Right lobe of liver (tissue), 6 donors: ENCODE results near the gene MXD4. TPM values are rescaled to one million over a fixed set of nuclear protein-coding genes. Genes with fewer than 3 reads are reported as not detected.
"Not testable (repeated sequence)": the region's sequence is repeated elsewhere in the genome, so short reads cannot be mapped to it uniquely, and the experiment has no call there.

Experiments used
- ATAC-seq, 4 donors: fragments of 200-7000 bp; cut with Tn5 transposase; one replicate each; pipeline ENCODE4 v1.9.1; 2020; ENCODE audit warnings: mild to moderate bottlenecking in 4 of 4, moderate library complexity in 4 of 4
- DNase-seq, 3 donors: peaks; one replicate each; pipeline ENCODE4 v3.0.0-alpha.2; 2020
- H3K27ac ChIP-seq, 3 donors: fragments of 200-600 bp; one replicate each; pipeline ENCODE4 v1.8.0; 2022
- H3K27me3 ChIP-seq, 2 donors: fragments of 200-600 bp; one replicate each; pipeline ENCODE4 v1.8.0; 2022
- H3K36me3 ChIP-seq, 4 donors: fragments of 200-600 bp; sonication (generic) in 1 of 4; one replicate each; pipeline versions ENCODE4 v1.5.1 to v1.8.0; 2017 to 2022; ENCODE audit warnings: control low read depth in 1 of 4
- H3K4me1 ChIP-seq, 4 donors: fragments of 200-600 bp; sonication (generic) in 1 of 4; one replicate each; pipeline versions ENCODE4 v1.5.1 to v1.8.0; 2017 to 2022; ENCODE audit warnings: control low read depth in 1 of 4
- H3K4me3 ChIP-seq, 3 donors: fragments of 200-600 bp; one replicate each; pipeline ENCODE4 v1.8.0; 2022
- H3K9me3 ChIP-seq, 4 donors: fragments of 200-600 bp; sonication (generic) in 1 of 4; one replicate each; pipeline versions ENCODE4 v1.5.1 to v1.8.0; 2017 to 2022; ENCODE audit warnings: control low read depth in 1 of 4
- POLR2A ChIP-seq: fragments of 450-650 bp; IDR thresholded peaks from one replicate; pipeline ENCODE4 v1.6.1; 2017; ENCODE audit warnings: antibody characterized with exemption, mild to moderate bottlenecking
- WGBS: methylation state at CpG from one replicate; pipeline ENCODE4 v1.1.6; 2018; ENCODE audit warnings: low coverage, low lambda C conversion rate; ENCODE audit not compliant: insufficient coverage; ENCODE audit errors: missing lambda C conversion rate; 5-methylcytosine and 5-hydroxymethylcytosine counted together
- intact Hi-C, 2 donors: fragments of 100-400 bp; cut with DNase I; formaldehyde crosslinking; loops; one replicate each; pipeline versions ENCODE4 v1.11.2 to v1.14.1; 2022
- total RNA-seq, 6 experiments: library from RNA; depleted of rRNA in 2 of 6; stranded (reverse); fragments of >200 nt in 2 of 6; fragmentation: NEBNext Ultra II Directional in 3 of 6; extraction: Animal tissue kit (Norgen Biotek cat#: 25700) in 3 of 6; gene quantifications; one replicate each; pipeline versions ENCODE4 v1.1.0 to v1.2.4, GENCODE V29; 2016 to 2023
- TF ChIP-seq, protein P1 (sequence below), 4 donors: fragments of 200-600 bp in 3 of 4; fragments of 450-650 bp in 1 of 4; IDR thresholded peaks; one replicate each; pipeline versions ENCODE4 v1.5.1 to v1.8.0; 2016 to 2022; ENCODE audit warnings: antibody characterized with exemption in 4 of 4, mild to moderate bottlenecking in 2 of 4
- donor health status: DM: no; HTN: yes; CAD: no.
- donor health status: DM: no; HTN: no; CAD: no.
- donor health status: DM: no; HTN: no; CAD: no.
- donor health status: DM: no; HTN: yes; CAD: no.
- donor health status: DM: no; HTN: yes; CAD: no.

MXD4 gene
- total RNA-seq, 6 experiments from 2014 or later: 17.8 to 23.0 (median 19.7) TPM

- TF ChIP-seq POLR2A: no peak
- TF ChIP-seq, protein P1, sequence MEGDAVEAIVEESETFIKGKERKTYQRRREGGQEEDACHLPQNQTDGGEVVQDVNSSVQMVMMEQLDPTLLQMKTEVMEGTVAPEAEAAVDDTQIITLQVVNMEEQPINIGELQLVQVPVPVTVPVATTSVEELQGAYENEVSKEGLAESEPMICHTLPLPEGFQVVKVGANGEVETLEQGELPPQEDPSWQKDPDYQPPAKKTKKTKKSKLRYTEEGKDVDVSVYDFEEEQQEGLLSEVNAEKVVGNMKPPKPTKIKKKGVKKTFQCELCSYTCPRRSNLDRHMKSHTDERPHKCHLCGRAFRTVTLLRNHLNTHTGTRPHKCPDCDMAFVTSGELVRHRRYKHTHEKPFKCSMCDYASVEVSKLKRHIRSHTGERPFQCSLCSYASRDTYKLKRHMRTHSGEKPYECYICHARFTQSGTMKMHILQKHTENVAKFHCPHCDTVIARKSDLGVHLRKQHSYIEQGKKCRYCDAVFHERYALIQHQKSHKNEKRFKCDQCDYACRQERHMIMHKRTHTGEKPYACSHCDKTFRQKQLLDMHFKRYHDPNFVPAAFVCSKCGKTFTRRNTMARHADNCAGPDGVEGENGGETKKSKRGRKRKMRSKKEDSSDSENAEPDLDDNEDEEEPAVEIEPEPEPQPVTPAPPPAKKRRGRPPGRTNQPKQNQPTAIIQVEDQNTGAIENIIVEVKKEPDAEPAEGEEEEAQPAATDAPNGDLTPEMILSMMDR (IDR thresholded peaks at IDR 0.05): no peak
- no peak overlapping the region for H3K4me3 ChIP-seq
- DNase-seq (no peak), ATAC-seq (no peak)
- H3K9me3 ChIP-seq: no peaks in the 10 kb centered on the region
- intact Hi-C loops: no loop called here
- peaks cover 0 to 12% (median 2%) of the 10 kb centered on the region in 4 donors for H3K36me3 ChIP-seq
- 64% methylated on average over 3 of the region's 3 CpGs for WGBS
- no peak overlapping the region for H3K27ac ChIP-seq
- H3K4me1 ChIP-seq: peaks cover 0 to 27% (median 2%) of the 10 kb centered on the region in 4 donors
- H3K27me3 ChIP-seq: no peaks in the 10 kb centered on the region
Measured at GRCh38 chr4:2236944-2237666, 24.8 kb downstream of the MXD4 start.

DNA sequence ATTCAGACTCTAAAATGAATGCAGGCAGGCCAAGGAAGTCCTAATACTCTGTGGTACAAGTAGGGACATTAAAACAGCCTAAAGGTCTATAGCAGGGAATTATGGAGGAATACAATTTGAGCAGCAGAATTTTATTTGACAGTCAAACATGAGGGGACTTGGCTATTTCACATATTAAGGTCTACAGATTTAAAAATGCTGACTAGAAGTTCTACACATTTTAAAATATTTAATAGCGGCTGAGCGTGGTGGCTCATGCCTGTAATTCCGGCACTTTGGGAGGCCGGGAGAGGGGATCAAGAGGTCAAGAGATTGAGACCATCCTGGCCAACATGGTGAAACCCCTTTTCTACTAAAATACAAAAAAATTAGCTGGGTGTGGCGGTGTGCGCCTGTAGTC lies 30.8 kb downstream of the MXD4 start:
- Histone ChIP-seq H3K36me3 (peaks cover 0 to 14% (median 2%) of the 10 kb centered on the region in 4 donors), H3K27ac (no peak overlapping the region), H3K27me3 (no peaks in the 10 kb centered on the region), H3K4me1 (no peaks in the 10 kb centered on the region), H3K9me3 (no peaks in the 10 kb centered on the region), H3K4me3 (no peak overlapping the region)
- intact Hi-C loops: no loop called here
- WGBS: 100% methylated on average over 6 of the region's 6 CpGs
- no peak for TF ChIP-seq POLR2A
- TF ChIP-seq, protein P1 (IDR thresholded peaks at IDR 0.05): no peak
- ATAC-seq: no peak
- DNase-seq: no peak

- no peak for ATAC-seq
- 85% methylated on average over 2 of the region's 2 CpGs for WGBS
- peaks cover 0 to 3% (median 0%) of the 10 kb centered on the region in 4 donors for H3K36me3 ChIP-seq
- no peaks in the 10 kb centered on the region for H3K9me3 ChIP-seq
- no peaks in the 10 kb centered on the region for H3K27me3 ChIP-seq
- H3K4me3 ChIP-seq: no peak overlapping the region
- no peaks in the 10 kb centered on the region for H3K4me1 ChIP-seq
- TF ChIP-seq, protein P1 (IDR thresholded peaks at IDR 0.05): no peak
- TF ChIP-seq POLR2A: no peak
- H3K27ac ChIP-seq: no peak overlapping the region
- no peak for DNase-seq
- intact Hi-C loops: no loop called here
Measured at GRCh38 chr4:2226261-2226660, 35.6 kb downstream of the MXD4 start.

- Histone ChIP-seq H3K27ac (no peak overlapping the region), H3K9me3 (no peaks in the 10 kb centered on the region), H3K27me3 (no peaks in the 10 kb centered on the region), H3K4me1 (no peaks in the 10 kb centered on the region), H3K4me3 (no peak overlapping the region), H3K36me3 (no peaks in the 10 kb centered on the region)
- WGBS: 100% methylated on average over 1 of the region's 2 CpGs
- TF ChIP-seq, protein P1 (IDR thresholded peaks at IDR 0.05): no peak
- TF ChIP-seq POLR2A: no peak
- intact Hi-C loops: no loop called here
- DNase-seq (no peak), ATAC-seq (no peak)
Measured at GRCh38 chr4:2222838-2223237, 39.1 kb downstream of the MXD4 start.

DNA sequence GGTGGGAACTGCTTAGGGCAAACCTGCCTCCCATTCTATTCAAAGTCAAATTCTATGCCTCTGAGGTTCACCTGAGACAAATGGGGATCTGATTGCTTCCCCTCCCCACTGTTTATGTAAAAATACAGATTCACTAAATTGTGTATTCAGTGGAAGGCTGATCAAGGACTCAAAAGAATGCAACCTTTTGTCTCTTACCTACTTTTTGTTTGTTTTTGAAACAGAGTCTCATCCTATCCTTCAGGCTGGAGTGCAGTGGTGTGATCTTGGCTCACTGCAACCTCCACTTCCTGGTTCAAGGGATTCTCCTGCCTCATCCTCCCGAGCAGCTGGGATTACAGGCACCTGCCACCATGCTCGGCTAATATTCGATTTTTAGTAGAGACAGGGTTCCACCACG lies 40.5 kb downstream of the MXD4 start:
- DNase-seq, ATAC-seq, H3K4me3 ChIP-seq, intact Hi-C loops, H3K27ac ChIP-seq, H3K27me3 ChIP-seq, H3K9me3 ChIP-seq, H3K36me3 ChIP-seq, H3K4me1 ChIP-seq: not testable (repeated sequence)
- 80% methylated on average over 4 of the region's 4 CpGs for WGBS
